K562 (cell line): ENCODE results near the gene LSS. TPM values are rescaled to one million over a fixed set of nuclear protein-coding genes. Genes with fewer than 3 reads are reported as not detected.
"Not testable (repeated sequence)": the region's sequence is repeated elsewhere in the genome, so short reads cannot be mapped to it uniquely, and the experiment has no call there.

ENCODE experiments used
- ATAC-seq: fragments of 200-7000 bp; cut with Tn5 transposase; 3 replicates; pipeline ENCODE4 v1.9.1; 2020; ENCODE audit warnings: moderate library complexity
- BruUV-seq: library from RNA; stranded (reverse); fragments of 400-500 nt; replicated peaks from 2 replicates; lab custom pipeline; 2021; lab: Mats Ljungman, UMichigan
- CTCF ChIA-PET: fragments of 300-600 bp; formaldehyde crosslinking; extraction: SDS; loops from one replicate; lab custom pipeline; 2021; ENCODE audit warnings: low intra/inter-chr PET ratio; lab: Yijun Ruan, JAX
- POLR2A ChIA-PET: fragments of 300-600, 350-650 bp; sonication (Branson Sonifier 250); formaldehyde crosslinking; extraction: SDS; loops from one replicate; lab custom pipeline; 2021; ENCODE audit warnings: antibody characterized with exemption, inconsistent platforms; lab: Yijun Ruan, JAX
- DNase-seq, 4 experiments: peaks; one replicate each; pipeline versions ENCODE4 v3.0.0 to v3.0.0-alpha.2; 2011 to 2018; ENCODE audit warnings: low spot score in 3 of 4, mixed read lengths in 3 of 4; ENCODE audit errors: extremely low read depth in 1 of 4
- FAIRE-seq: peaks from 2 replicates; lab custom pipeline; 2011; peaks lifted over from hg19 to GRCh38; lab: Jason Lieb, UNC
- H2AFZ ChIP-seq: 2 replicates; pipeline ENCODE4 v1.6.0; 2011; ENCODE audit warnings: low read depth, low read length, control low read depth, inconsistent platforms
- H3K27ac ChIP-seq: fragments of 200-600 bp; 3 replicates; pipeline ENCODE4 v1.8.0; 2011; ENCODE audit warnings: low read depth, mild to moderate bottlenecking, control low read depth, inconsistent platforms, low read length, moderate library complexity, mixed read lengths; ENCODE audit errors: extremely low read depth
- H3K27me3 ChIP-seq, 2 experiments: fragments of 300-600 bp in 1 of 2; 2 replicates in 1 of 2; 3 replicates in 1 of 2; pipeline versions ENCODE4 v1.6.0 to v1.8.0; 2011; ENCODE audit warnings: inconsistent platforms in 2 of 2, low read length in 2 of 2, mild to moderate bottlenecking in 1 of 2, mixed read lengths in 1 of 2, moderate library complexity in 1 of 2; ENCODE audit not compliant: control insufficient read depth in 2 of 2, insufficient read depth in 2 of 2
- H3K36me3 ChIP-seq: fragments of 300-600 bp; 3 replicates; pipeline ENCODE4 v1.8.0; 2011; ENCODE audit warnings: mild to moderate bottlenecking, low read length, inconsistent platforms; ENCODE audit not compliant: control insufficient read depth, insufficient read depth
- H3K4me1 ChIP-seq, 2 experiments: fragments of 200-600 bp in 1 of 2; replicated peaks in 1 of 2; 2 replicates in 1 of 2; 3 replicates in 1 of 2; pipeline versions ENCODE4 v1.5.1 to v1.8.0; 2011; ENCODE audit warnings: inconsistent platforms in 2 of 2, low read length in 2 of 2, mild to moderate bottlenecking in 1 of 2, mixed read lengths in 1 of 2, moderate library complexity in 1 of 2; ENCODE audit not compliant: control insufficient read depth in 2 of 2, insufficient read depth in 2 of 2
- H3K4me2 ChIP-seq: 2 replicates; pipeline ENCODE4 v1.6.1; 2011; ENCODE audit warnings: low read length, control low read depth, inconsistent platforms, mixed read lengths; ENCODE audit not compliant: insufficient read depth
- H3K4me3 ChIP-seq: fragments of 200-600 bp; sonication (generic), shearing (Covaris generic); 2 replicates; pipeline ENCODE4 v1.5.1; 2016; ENCODE audit warnings: control low read depth, inconsistent platforms
- H3K79me2 ChIP-seq: fragments of 200-600 bp; 3 replicates; pipeline ENCODE4 v1.8.0; 2011; ENCODE audit warnings: low read length, inconsistent platforms; ENCODE audit not compliant: control insufficient read depth, insufficient read depth
- H3K9ac ChIP-seq, 2 experiments: 2 replicates each; pipeline versions ENCODE4 v1.6.0 to v1.6.1; 2011; ENCODE audit warnings: low read depth in 2 of 2, low read length in 2 of 2, control low read depth in 1 of 2, inconsistent platforms in 1 of 2, mild to moderate bottlenecking in 1 of 2, mixed read lengths in 1 of 2; ENCODE audit not compliant: insufficient read depth in 1 of 2
- H3K9me1 ChIP-seq: one replicate; pipeline ENCODE4 v1.6.0; 2011; ENCODE audit warnings: inconsistent platforms, mild to moderate bottlenecking, low read length, moderate library complexity; ENCODE audit not compliant: control insufficient read depth, insufficient read depth
- H3K9me3 ChIP-seq: replicated peaks from 2 replicates; pipeline ENCODE4 v1.5.1; 2011; ENCODE audit warnings: low read depth, low read length, inconsistent platforms; ENCODE audit not compliant: control insufficient read depth, insufficient read depth
- H4K20me1 ChIP-seq: replicated peaks from 2 replicates; pipeline ENCODE4 v1.6.1; 2011; ENCODE audit warnings: low read length, inconsistent platforms, mixed read lengths; ENCODE audit not compliant: control insufficient read depth, insufficient read depth
- ADNP ChIP-seq: fragments of 200-800 bp; sonication (Bioruptor generic); IDR thresholded peaks from 2 replicates; pipeline ENCODE4 v1.6.1; 2016; ENCODE audit warnings: missing genetic modification characterization, missing compliant biosample characterization
- CBFA2T2 ChIP-seq: fragments of 450-650 bp; conservative IDR thresholded peaks from 2 replicates; pipeline ENCODE4 v1.6.1; 2017; ENCODE audit warnings: mild to moderate bottlenecking
- EGR1 ChIP-seq: fragments of 450-650 bp; conservative IDR thresholded peaks from 2 replicates; pipeline ENCODE4 v1.6.1; 2017; ENCODE audit warnings: mild to moderate bottlenecking
- FOSL1 ChIP-seq: fragments of 200-800 bp; sonication (Bioruptor generic); conservative IDR thresholded peaks from 2 replicates; pipeline ENCODE4 v1.6.1; 2016; ENCODE audit warnings: missing genetic modification characterization, missing compliant biosample characterization
- GATA2 ChIP-seq: sonication (generic); formaldehyde crosslinking; IDR thresholded peaks from 2 replicates; pipeline ENCODE4 v1.4.0; 2020; ENCODE audit warnings: mild to moderate bottlenecking, missing genetic modification reagents
- NR2C1 ChIP-seq, 2 experiments: fragments of 450-650 bp; IDR thresholded peaks; 2 replicates each; pipeline ENCODE4 v1.6.1; 2017; ENCODE audit warnings: mild to moderate bottlenecking in 2 of 2, antibody characterized with exemption in 1 of 2, inconsistent platforms in 1 of 2, missing compliant biosample characterization in 1 of 2, missing genetic modification characterization in 1 of 2
- NR2C2 ChIP-seq, 2 experiments: fragments of 200-800 bp in 1 of 2; sonication (Bioruptor generic) in 1 of 2; sonication (generic) in 1 of 2; formaldehyde crosslinking in 1 of 2; IDR thresholded peaks; 2 replicates each; pipeline versions ENCODE4 v1.6.1 to v1.8.0; 2016 to 2022; ENCODE audit warnings: mild to moderate bottlenecking in 1 of 2, missing compliant biosample characterization in 1 of 2, missing genetic modification characterization in 1 of 2, missing genetic modification reagents in 1 of 2
- RAD51 ChIP-seq: fragments of 450-650 bp; IDR thresholded peaks from 2 replicates; pipeline ENCODE4 v1.7.1; 2016; ENCODE audit warnings: low read depth, mild to moderate bottlenecking, borderline replicate concordance
- RBM22 ChIP-seq: fragments of 200-400 bp; formaldehyde crosslinking; IDR thresholded peaks from 2 replicates; pipeline ENCODE4 v1.6.1; 2018; ENCODE audit warnings: low read length, low read depth; ENCODE audit not compliant: poor library complexity, severe bottlenecking
- ZBTB8A ChIP-seq: fragments of 450-650 bp; IDR thresholded peaks from 2 replicates; pipeline ENCODE4 v1.6.1; 2018; ENCODE audit warnings: mild to moderate bottlenecking, moderate library complexity; ENCODE audit not compliant: partially characterized antibody
- whole genome bisulfite sequencing: fragments of 100-300 bp; shearing (Covaris generic); methylation state at CpG from one replicate; pipeline ENCODE4 v1.1.6; 2016; ENCODE audit warnings: low coverage, mixed read lengths; ENCODE audit not compliant: insufficient coverage; ENCODE audit errors: missing lambda C conversion rate; 5-methylcytosine and 5-hydroxymethylcytosine counted together
- in situ Hi-C: fragments of 300-500 bp; cut with MboI; formaldehyde crosslinking; loops from 4 replicates; pipeline ENCODE4 v1.15.0; 2018; ENCODE audit warnings: inconsistent platforms, mixed read lengths
- intact Hi-C: fragments of 100-400 bp; cut with micrococcal nuclease; formaldehyde crosslinking; loops from 2 replicates; pipeline ENCODE4 v1.14.2; 2022
- polyA plus RNA-seq, 8 experiments: library from polyadenylated mRNA; depleted of rRNA in 4 of 8; stranded (reverse) in 5 of 8; unstranded in 3 of 8; fragments of >200 nt; fragmentation: Nextera tagmentation in 2 of 8; fragmentation: Illumina TruSeq in 1 of 8; extraction: Ambion mirVana in 2 of 8; extraction: Trizol in 1 of 8; gene quantifications; 2 replicates each; pipeline versions ENCODE4 v1.2.1 to v1.2.3, GENCODE V29; 2011 to 2014; ENCODE audit warnings: inconsistent platforms in 1 of 8, missing spikeins in 1 of 8
- total RNA-seq, 7 experiments: library from RNA; depleted of rRNA in 6 of 7; stranded (reverse); fragments of >200 nt in 6 of 7; fragmentation: Illumina TruSeq in 2 of 7; extraction: Trizol in 2 of 7; gene quantifications; 2 replicates each; pipeline versions ENCODE4 v1.2.1 to v1.2.3, GENCODE V29; 2011 to 2021; ENCODE audit warnings: low replicate concordance in 1 of 7
- TF ChIP-seq, protein P1 (sequence below): fragments of 450-650 bp; formaldehyde crosslinking; IDR thresholded peaks from 2 replicates; pipeline ENCODE4 v1.4.0; 2022; ENCODE audit warnings: missing genetic modification characterization
- TF ChIP-seq, protein P2 (sequence below): sonication (generic); formaldehyde crosslinking; IDR thresholded peaks from 2 replicates; pipeline ENCODE4 v1.5.0; 2020; ENCODE audit warnings: missing genetic modification reagents
- TF ChIP-seq, protein P3 (sequence below): sonication (generic); formaldehyde crosslinking; IDR thresholded peaks from 2 replicates; pipeline ENCODE4 v1.9.0; 2022; ENCODE audit warnings: mild to moderate bottlenecking, missing genetic modification reagents

LSS gene
- total and polyA plus RNA-seq, 9 of the 15 experiments (the other 6 are each of a cell fraction or from before 2014, with no cell fraction given), result 2.2 to 89.5 (median 37.4) TPM

DNA sequence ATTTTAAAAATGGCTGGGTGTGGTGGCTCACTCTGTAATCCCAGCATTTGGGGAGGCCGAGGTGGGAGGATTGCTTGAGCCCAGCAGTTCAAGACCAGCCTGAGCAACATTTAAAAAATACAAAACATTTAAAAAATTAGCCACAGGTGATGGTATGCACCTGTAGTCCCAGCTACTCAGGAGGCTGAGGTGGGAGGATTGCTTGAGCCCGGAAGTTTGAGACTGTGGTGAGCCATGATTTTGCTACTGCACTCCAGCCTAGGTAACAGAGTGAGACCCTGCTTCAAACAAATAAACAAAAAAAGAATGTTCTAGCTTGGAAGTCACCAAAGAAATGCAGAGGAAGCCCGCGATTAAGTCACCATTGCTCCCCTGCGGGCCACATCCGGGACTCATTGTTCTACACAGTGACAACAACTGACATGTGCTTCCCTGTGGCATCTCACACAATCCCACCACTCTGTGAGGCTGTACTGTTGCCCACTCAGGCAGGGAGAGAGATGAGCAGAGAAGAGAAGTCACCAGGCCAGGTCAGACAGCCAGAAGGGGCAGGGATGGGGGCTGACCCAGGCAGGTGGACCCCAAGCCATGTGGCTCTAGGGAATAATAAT, 25.9 kb downstream of the LSS start (continued):
- TF ChIP-seq ZBTB8A (no peak), GATA2 (CRISPR knock-in tag) (no peak), ADNP (tag) (no peak), RBM22 (no peak)
- TF ChIP-seq, protein P1, sequence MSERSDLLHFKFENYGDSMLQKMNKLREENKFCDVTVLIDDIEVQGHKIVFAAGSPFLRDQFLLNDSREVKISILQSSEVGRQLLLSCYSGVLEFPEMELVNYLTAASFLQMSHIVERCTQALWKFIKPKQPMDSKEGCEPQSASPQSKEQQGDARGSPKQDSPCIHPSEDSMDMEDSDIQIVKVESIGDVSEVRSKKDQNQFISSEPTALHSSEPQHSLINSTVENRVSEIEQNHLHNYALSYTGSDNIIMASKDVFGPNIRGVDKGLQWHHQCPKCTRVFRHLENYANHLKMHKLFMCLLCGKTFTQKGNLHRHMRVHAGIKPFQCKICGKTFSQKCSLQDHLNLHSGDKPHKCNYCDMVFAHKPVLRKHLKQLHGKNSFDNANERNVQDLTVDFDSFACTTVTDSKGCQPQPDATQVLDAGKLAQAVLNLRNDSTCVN (CRISPR knock-in tag), result no peak

DNA sequence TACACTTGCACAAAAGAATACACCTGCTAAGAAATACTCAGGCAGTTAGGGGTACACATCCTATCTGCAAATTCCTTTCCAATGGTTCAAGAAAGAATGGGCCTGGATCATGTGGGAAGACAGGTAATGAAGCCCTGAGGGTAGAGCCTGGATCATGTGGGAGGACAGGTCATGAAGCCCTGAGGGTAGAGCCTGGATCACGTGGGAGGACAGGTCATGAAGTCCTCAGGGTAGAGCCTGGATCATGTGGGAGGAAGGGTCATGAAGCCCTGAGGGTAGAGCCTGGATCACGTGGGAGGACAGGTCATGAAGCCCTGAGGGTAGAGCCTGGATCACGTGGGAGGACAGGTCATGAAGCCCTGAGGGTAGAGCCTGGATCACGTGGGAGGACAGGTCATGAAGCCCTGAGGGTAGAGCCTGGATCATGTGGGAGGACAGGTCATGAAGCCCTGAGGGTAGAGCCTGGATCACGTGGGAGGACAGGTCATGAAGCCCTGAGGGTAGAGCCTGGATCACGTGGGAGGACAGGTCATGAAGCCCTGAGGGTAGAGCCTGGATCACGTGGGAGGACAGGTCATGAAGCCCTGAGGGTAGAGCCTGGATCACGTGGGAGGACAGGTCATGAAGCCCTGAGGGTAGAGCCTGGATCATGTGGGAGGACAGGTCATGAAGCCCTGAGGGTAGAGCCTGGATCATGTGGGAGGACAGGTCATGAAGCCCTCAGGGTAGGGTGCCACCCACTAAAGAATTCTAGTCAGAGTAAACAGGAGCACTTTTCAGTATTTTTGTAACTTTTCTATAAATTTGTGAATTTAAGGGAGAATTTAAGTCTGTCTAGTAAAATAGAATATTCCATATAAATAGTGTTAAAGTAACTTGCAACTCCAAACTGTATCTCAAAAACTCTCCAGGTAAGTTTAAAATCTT, 27.4 kb downstream of the LSS start:
- H3K4me2 ChIP-seq; intact Hi-C loops; H3K9me3 ChIP-seq; FAIRE-seq; H2AFZ ChIP-seq; TF ChIP-seq NR2C1 (IDR thresholded peaks at IDR 0.05); NR2C2 (CRISPR knock-in tag; IDR thresholded peaks at IDR 0.05): not testable (repeated sequence)
- peaks cover 88% of the 10 kb centered on the region for H3K36me3 ChIP-seq
- 0 out of 2 replicates have a peak, but pooled peaks have one; percentile 14 for TF ChIP-seq CBFA2T2
- TF ChIP-seq, protein P2, sequence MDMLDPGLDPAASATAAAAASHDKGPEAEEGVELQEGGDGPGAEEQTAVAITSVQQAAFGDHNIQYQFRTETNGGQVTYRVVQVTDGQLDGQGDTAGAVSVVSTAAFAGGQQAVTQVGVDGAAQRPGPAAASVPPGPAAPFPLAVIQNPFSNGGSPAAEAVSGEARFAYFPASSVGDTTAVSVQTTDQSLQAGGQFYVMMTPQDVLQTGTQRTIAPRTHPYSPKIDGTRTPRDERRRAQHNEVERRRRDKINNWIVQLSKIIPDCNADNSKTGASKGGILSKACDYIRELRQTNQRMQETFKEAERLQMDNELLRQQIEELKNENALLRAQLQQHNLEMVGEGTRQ (CRISPR knock-in tag), result 0 out of 2 replicates have a peak, but pooled peaks have one; percentile 9
- TF ChIP-seq NR2C1 (tag; IDR thresholded peaks at IDR 0.05), result 0 out of 2 replicates have a peak, but pooled peaks have one; percentile 57
- TF ChIP-seq FOSL1 (tag), result peak; percentile 51; the same call in 1 of the 2 replicates
- peak; percentile 56 for TF ChIP-seq EGR1
- TF ChIP-seq NR2C2 (tag; IDR thresholded peaks at IDR 0.05), result peak; percentile 92
- TF ChIP-seq, protein P3, sequence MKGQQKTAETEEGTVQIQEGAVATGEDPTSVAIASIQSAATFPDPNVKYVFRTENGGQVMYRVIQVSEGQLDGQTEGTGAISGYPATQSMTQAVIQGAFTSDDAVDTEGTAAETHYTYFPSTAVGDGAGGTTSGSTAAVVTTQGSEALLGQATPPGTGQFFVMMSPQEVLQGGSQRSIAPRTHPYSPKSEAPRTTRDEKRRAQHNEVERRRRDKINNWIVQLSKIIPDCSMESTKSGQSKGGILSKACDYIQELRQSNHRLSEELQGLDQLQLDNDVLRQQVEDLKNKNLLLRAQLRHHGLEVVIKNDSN (CRISPR knock-in tag), result peak; percentile 87
- TF ChIP-seq RAD51, result peak; percentile 66
- TF ChIP-seq, all 486 proteins: peak for 8; not testable (repeated sequence) for 478
- WGBS, result 75% methylated on average over 2 of the region's 8 CpGs
- BruUV-seq, H3K9me1 ChIP-seq, H3K27me3 ChIP-seq, CTCF ChIA-PET, in situ Hi-C loops, H3K79me2 ChIP-seq, POLR2A ChIA-PET, H3K4me1 ChIP-seq, H4K20me1 ChIP-seq, H3K4me3 ChIP-seq, H3K9ac ChIP-seq, ATAC-seq: not testable (repeated sequence)
- DNase-seq, result peak in 1 of 4 experiments; percentile 20
- H3K27ac ChIP-seq, result peak overlapping the region; percentile 25; the same call in 1 of the 3 replicates
